ENCODE results near the gene OXNAD1. TPM values are rescaled to one million over a fixed set of nuclear protein-coding genes. Genes with fewer than 3 reads are reported as not detected.

Gene OXNAD1
- total RNA-seq, 1 experiment from 2014 or later = 16.3 TPM

DNA sequence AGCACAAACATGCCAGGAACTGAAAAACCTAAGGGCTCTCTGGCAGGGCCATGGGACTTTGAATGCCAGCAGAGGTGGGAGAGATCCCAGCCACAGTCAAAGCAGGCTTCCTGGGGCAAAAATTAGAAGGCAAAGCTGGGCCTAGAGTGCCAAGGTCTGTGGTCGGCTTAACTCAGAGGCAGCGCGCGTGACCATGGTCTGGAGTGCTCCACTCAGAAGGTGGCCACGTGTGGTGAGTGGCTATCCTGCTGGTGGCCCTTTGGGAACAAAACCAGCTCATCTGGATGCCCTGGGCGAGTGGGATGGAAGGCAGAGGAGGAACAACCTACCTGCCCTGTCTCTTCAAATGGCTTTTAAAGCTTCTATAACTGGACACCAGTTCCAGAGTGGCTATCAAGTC lies 63.1 kb downstream of the OXNAD1 start:
- no peak for DNase-seq
- no peaks in the 10 kb centered on the region for H3K4me1 Mint-ChIP-seq (ENCODE audit: low read depth, unreplicated experiment)
- no peaks in the 10 kb centered on the region for H3K27me3 Mint-ChIP-seq (ENCODE audit: unreplicated experiment)
- no peak overlapping the region for H3K27ac Mint-ChIP-seq (ENCODE audit: unreplicated experiment)
- peaks cover 5% of the 10 kb centered on the region for H3K9me3 Mint-ChIP-seq (ENCODE audit: low read depth, unreplicated experiment)
- BruUV-seq (replicated peaks) = no TSS peak
- H3K4me3 Mint-ChIP-seq (ENCODE audit: low read depth, unreplicated experiment) = no peak overlapping the region
- CTCF ChIA-PET = no interaction called here
- intact Hi-C loops (cut with micrococcal nuclease; ENCODE audit: unreplicated experiment) = no loop called here
- peaks cover 5% of the 10 kb centered on the region for H3K36me3 Mint-ChIP-seq (ENCODE audit: insufficient read depth, unreplicated experiment)
- TF ChIP-seq, protein P1, sequence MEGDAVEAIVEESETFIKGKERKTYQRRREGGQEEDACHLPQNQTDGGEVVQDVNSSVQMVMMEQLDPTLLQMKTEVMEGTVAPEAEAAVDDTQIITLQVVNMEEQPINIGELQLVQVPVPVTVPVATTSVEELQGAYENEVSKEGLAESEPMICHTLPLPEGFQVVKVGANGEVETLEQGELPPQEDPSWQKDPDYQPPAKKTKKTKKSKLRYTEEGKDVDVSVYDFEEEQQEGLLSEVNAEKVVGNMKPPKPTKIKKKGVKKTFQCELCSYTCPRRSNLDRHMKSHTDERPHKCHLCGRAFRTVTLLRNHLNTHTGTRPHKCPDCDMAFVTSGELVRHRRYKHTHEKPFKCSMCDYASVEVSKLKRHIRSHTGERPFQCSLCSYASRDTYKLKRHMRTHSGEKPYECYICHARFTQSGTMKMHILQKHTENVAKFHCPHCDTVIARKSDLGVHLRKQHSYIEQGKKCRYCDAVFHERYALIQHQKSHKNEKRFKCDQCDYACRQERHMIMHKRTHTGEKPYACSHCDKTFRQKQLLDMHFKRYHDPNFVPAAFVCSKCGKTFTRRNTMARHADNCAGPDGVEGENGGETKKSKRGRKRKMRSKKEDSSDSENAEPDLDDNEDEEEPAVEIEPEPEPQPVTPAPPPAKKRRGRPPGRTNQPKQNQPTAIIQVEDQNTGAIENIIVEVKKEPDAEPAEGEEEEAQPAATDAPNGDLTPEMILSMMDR (IDR thresholded peaks at IDR 0.05; ENCODE audit: unreplicated experiment) = no peak

DNA sequence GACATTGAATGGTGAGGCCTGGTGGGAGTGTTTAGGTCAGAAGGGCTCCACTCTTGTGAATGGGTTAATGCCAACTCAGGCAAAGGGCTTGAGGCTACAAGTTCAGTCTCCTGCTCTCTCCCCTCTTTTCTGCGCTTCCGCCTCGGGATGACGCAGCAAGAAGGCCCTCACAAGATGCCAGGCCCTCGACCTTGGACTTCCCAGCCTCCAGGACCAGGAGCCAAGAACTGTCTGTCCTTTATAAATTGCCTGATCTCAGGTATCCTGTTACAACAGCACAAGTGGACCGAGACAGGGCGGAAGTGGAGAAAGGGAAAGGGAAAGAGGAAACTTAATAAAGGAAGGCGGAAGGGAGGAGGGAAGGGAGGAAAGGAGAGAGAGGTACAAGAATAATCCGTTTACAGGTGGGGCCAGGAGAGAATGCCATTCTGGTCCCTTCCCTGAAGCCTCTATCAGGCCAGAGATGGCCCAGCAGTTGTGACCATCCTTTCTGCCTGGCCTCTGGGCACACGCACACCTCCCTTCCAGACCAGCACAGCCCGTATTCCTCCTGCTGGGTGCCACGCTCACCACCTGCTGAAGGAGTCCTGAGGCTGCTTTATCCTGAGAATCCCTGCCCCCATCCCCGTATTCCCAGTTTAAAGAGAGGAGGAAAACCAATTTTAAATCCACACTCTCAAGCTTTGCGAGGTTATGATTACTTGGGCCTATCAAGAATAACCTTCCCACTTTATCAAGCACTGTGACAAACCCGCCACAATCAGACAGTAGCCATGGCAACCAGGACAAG lies 64.2 kb downstream of the OXNAD1 start:
- H3K27me3 Mint-ChIP-seq (ENCODE audit: unreplicated experiment) = no peaks in the 10 kb centered on the region
- CTCF ChIA-PET = no interaction called here
- H3K4me3 Mint-ChIP-seq (ENCODE audit: low read depth, unreplicated experiment) = no peak overlapping the region
- intact Hi-C loops (cut with micrococcal nuclease; ENCODE audit: unreplicated experiment) = no loop called here
- TF ChIP-seq, protein P1 (IDR thresholded peaks at IDR 0.05; ENCODE audit: unreplicated experiment) = no peak
- no peaks in the 10 kb centered on the region for H3K4me1 Mint-ChIP-seq (ENCODE audit: low read depth, unreplicated experiment)
- no peak for DNase-seq
- no TSS peak for BruUV-seq (replicated peaks)
- peaks cover 5% of the 10 kb centered on the region for H3K9me3 Mint-ChIP-seq (ENCODE audit: low read depth, unreplicated experiment)
- peaks cover 5% of the 10 kb centered on the region for H3K36me3 Mint-ChIP-seq (ENCODE audit: insufficient read depth, unreplicated experiment)
- no peak overlapping the region for H3K27ac Mint-ChIP-seq (ENCODE audit: unreplicated experiment)

DNA sequence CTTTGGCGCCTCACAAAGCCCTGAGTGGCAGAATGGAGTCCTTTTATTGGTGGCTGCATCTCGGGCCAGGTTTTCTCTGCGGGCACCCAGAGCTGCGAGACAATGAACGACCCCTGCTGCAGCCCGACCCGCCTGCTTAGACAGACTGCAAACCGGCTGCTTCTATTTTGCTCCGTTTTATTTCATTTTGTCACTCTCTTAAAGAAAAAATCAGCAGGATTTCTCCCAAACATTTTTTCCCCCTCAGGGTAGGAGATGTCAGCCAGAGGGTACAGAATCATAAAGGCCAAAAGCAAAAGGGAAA lies 64.8 kb downstream of the OXNAD1 start:
- no peak for DNase-seq
- Mint-ChIP-seq H3K27me3 (ENCODE audit: unreplicated experiment) (no peaks in the 10 kb centered on the region), H3K9me3 (ENCODE audit: low read depth, unreplicated experiment) (peaks cover 5% of the 10 kb centered on the region), H3K4me3 (ENCODE audit: low read depth, unreplicated experiment) (no peak overlapping the region), H3K36me3 (ENCODE audit: insufficient read depth, unreplicated experiment) (peaks cover 5% of the 10 kb centered on the region), H3K4me1 (ENCODE audit: low read depth, unreplicated experiment) (no peaks in the 10 kb centered on the region), H3K27ac (ENCODE audit: unreplicated experiment) (no peak overlapping the region)
- intact Hi-C loops (cut with micrococcal nuclease; ENCODE audit: unreplicated experiment) = no loop called here
- CTCF ChIA-PET = no interaction called here
- BruUV-seq (replicated peaks) = no TSS peak
- TF ChIP-seq, protein P1 (IDR thresholded peaks at IDR 0.05; ENCODE audit: unreplicated experiment) = no peak

DNA sequence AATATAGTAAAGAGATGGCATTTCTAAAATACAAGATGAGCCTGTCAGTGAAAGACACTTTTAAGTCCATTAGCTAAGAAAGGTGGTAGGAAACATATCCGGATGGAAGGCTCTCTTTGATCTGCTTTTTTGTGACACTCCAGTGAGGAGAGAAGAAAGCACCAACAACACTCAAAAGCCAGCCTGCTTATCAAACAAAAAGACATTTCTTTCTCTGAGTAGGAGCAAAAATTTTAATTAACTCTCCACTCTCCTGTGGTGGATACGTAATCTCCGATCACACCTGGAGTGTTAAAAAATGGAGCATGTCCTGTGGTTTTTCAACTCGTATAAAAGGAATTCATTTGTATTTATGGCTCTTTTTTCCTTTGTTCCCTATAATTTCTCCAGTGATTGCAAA lies 65.3 kb downstream of the OXNAD1 start:
- Mint-ChIP-seq H3K4me3 (ENCODE audit: low read depth, unreplicated experiment) (no peak overlapping the region), H3K4me1 (ENCODE audit: low read depth, unreplicated experiment) (no peaks in the 10 kb centered on the region), H3K36me3 (ENCODE audit: insufficient read depth, unreplicated experiment) (peaks cover 5% of the 10 kb centered on the region), H3K9me3 (ENCODE audit: low read depth, unreplicated experiment) (peaks cover 5% of the 10 kb centered on the region), H3K27me3 (ENCODE audit: unreplicated experiment) (no peaks in the 10 kb centered on the region), H3K27ac (ENCODE audit: unreplicated experiment) (no peak overlapping the region)
- intact Hi-C loops (cut with micrococcal nuclease; ENCODE audit: unreplicated experiment) = no loop called here
- no TSS peak for BruUV-seq (replicated peaks)
- TF ChIP-seq, protein P1 (IDR thresholded peaks at IDR 0.05; ENCODE audit: unreplicated experiment) = no peak
- DNase-seq = no peak
- CTCF ChIA-PET = no interaction called here

All from Calu3 (cell line).